GM10248 (cell line): Measurements from ENCODE around the gene PKP1.

Source experiments
- CTCF ChIA-PET: fragments of 300-600 bp; sonication (Branson Sonifier 250); formaldehyde crosslinking; extraction: SDS; loops from one replicate; lab custom pipeline; 2021; ENCODE audit warnings: antibody characterized with exemption; lab: Yijun Ruan, JAX
- POLR2A ChIA-PET: fragments of 350-650 bp; sonication (Branson Sonifier 250); formaldehyde crosslinking; extraction: SDS; loops from one replicate; lab custom pipeline; 2020; ENCODE audit warnings: antibody characterized with exemption; lab: Yijun Ruan, JAX
- DNase-seq: peaks from one replicate; pipeline ENCODE4 v3.0.0; 2012; ENCODE audit errors: extremely low spot score
- CTCF ChIP-seq: IDR thresholded peaks from 2 replicates; pipeline ENCODE4 v1.5.1; 2012; ENCODE audit warnings: mild to moderate bottlenecking, low read depth; ENCODE audit errors: extremely low read depth, missing control alignments, control extremely low read depth

PKP1 gene

DNA sequence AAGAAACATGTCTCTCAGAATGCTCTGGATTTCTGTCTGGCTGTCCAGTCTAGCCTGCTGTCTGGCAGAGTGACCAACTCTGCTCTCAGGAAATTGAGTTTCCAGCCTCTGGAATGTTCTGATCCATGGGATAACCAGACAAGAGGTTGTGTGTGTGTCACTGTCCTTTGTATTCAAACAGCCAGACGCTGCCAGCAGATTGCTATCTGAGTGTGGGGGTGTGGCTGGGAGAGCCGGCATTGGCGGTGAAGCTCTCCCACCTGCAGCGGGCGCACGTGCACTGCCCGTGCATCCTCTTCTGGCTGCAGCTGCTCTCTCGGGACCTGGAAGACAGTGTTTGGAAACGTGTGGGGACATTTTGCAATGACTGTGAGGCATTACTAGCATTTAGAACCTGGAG is 26.1 kb downstream of the PKP1 start:
- POLR2A ChIA-PET: no interaction called here
- peak; percentile 33 for DNase-seq
- no peak for TF ChIP-seq CTCF
- CTCF ChIA-PET: no interaction called here

DNA sequence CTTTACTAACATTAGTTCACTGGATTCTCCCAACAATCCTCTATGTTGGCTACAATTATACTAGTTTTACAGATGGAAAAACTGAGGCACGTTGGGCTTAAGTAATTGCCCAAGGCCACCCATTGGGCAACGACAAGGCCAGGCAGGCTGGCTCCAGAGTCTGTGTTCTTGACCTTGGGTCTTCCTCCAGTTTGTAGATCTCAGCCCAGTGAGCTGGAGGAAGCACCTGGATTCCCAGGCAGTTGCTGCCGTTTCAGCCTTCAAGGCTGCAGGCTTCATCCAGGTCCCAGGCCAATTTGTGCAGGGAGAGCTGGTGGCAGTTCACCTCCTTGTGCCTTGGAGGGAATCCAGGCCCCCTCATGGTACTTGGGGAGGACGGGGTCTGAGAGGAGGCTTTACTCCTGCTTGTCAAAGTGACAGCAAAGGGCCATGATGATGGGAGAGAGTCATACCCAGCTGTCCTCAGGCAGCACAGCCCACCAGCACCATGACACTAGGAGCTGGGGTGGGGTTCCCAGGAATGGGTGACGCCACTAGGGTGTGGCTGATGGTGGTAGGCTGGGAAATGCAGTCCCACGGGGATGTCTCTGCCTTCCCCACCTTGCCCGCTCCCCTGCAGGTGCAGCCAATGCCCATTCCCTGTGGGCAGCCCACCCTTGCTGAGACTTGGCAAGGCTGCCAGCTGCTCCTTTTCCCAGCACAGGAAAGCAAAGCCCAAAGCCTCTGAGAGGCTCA is 27.1 kb downstream of the PKP1 start:
- POLR2A ChIA-PET: no interaction called here
- DNase-seq: no peak
- CTCF ChIA-PET: no interaction called here
- no peak for TF ChIP-seq CTCF

DNA sequence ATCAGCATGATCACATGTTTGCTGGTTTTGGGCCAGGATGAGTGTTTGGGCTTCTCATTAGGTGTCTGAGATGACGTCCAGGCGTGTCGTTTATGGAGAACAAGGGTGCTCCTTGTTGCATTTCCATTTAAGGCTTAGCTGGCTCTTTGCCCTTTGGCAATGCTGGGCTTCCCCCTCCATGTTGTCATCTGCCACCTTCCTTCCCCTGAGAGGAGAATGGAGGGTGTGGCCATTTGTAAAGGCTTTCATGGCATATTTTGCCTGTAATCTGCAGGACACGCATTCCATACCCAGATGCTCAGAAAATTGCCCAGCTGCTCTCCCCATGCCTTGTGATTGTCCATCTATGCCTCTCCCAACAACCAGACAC is 27.7 kb downstream of the PKP1 start:
- ChIA-PET POLR2A (no interaction called here), CTCF (interaction anchor here (1.0 to 1.3 kb wide), 2 partner anchors 32 to 57 kb away, joined by 3 read pairs; no protein-coding TSS in a partner anchor)
- no peak for TF ChIP-seq CTCF
- no peak for DNase-seq

- ChIA-PET CTCF (interaction anchor here (1.0 to 1.3 kb wide), 2 partner anchors 31 to 57 kb away, joined by 3 read pairs; no protein-coding TSS in a partner anchor), POLR2A (no interaction called here)
- DNase-seq: no peak
- TF ChIP-seq CTCF: no peak
Observed at GRCh38 chr1:201311356-201312011, 28.2 kb downstream of the PKP1 start.

GRCh38 chr1:201312298-201312697 is 29.0 kb downstream of the PKP1 start:
- TF ChIP-seq CTCF: no peak
- no peak for DNase-seq
- ChIA-PET POLR2A (no interaction called here), CTCF (interaction anchor here (1.3 kb wide), 1 partner anchor 30 kb away, joined by 3 read pairs; no protein-coding TSS in a partner anchor)

DNA sequence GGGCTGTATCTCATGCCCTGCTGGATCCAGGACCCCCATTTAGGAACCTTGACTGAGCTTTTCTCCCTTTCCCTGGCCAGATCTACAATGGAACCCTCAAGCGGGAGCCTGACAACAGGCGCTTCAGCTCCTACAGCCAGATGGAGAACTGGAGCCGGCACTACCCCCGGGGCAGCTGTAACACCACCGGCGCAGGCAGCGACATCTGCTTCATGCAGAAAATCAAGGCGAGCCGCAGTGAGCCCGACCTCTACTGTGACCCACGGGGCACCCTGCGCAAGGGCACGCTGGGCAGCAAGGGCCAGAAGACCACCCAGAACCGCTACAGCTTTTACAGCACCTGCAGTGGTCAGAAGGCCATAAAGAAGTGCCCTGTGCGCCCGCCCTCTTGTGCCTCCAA is 29.8 kb downstream of the PKP1 start:
- TF ChIP-seq CTCF: no peak
- ChIA-PET CTCF (interaction anchor here (1.1 kb wide), 1 partner anchor 35 kb away, joined by 3 read pairs; no protein-coding TSS in a partner anchor), POLR2A (no interaction called here)
- no peak for DNase-seq
